GM19193 (cell line): Measurements from ENCODE around the gene KRT37.
"Not testable (repeated sequence)": the region's sequence is repeated elsewhere in the genome, so short reads cannot be mapped to it uniquely, and the experiment has no call there.

Experiments used
- POLR2A ChIP-seq: IDR thresholded peaks from 4 replicates; pipeline ENCODE4 v1.6.1; 2011; ENCODE audit not compliant: insufficient read depth, insufficient read length; ENCODE audit errors: extremely low read depth

Gene KRT37

GRCh38 chr17:41393826-41394225 lies 30.6 kb downstream of the KRT37 start:
- no peak for TF ChIP-seq POLR2A

DNA sequence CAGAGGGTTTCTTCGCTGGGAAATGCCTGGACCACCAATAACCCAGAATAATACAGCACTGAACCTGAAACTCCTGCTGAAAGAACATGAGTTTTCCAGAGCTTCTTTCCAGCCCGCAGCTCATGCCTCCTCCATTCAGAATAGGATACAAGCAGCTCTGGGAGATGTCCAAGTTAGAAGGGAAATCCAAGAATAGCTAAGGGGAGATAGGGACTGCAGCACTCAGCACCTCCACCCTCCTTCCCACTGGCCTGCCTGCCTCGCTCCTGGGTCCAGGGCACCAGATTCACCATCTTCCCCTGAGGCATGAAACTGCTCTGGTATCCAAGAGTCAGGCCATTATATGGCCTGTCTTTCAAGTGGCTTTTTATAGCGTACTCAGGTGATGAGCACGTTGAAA lies 31.1 kb downstream of the KRT37 start:
- no peak for TF ChIP-seq POLR2A

DNA sequence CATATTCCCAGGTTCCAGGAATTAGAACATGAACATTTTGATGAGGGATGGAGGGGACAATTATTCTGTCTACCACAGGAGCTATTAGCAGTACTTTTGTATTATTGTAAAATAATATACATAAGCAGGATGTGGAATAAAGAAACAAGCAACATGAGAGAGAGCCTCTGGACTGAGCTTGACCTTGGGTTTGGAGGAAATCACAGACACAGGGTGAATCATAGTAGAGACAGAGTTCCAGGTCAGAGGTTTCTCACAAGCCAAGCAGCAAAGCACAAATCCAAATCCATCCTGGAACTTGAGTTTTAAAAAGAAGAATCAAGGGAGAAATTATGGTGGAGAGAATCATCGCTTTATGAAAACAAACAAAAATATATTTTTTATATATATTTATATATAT lies 32.1 kb downstream of the KRT37 start:
- TF ChIP-seq POLR2A = no peak

DNA sequence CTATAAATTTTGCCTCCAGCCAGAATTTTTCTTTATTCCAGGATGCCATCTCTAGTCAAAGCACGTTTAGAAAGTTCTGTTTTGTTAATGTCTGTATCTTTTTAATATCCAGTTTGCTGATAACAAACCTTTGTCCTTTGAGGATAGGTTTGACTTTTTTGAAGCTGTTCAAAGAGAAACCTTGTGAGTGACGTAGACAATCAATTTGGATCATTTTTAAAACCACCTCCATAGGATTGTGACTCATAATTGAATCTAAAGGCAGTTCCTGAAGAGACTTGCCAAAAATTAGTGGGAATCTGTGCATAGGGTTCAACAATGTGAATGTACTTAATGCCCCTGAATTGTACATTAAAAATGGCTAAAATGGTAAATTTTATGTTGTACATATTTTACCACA lies 32.9 kb downstream of the KRT37 start:
- TF ChIP-seq POLR2A = no peak

DNA sequence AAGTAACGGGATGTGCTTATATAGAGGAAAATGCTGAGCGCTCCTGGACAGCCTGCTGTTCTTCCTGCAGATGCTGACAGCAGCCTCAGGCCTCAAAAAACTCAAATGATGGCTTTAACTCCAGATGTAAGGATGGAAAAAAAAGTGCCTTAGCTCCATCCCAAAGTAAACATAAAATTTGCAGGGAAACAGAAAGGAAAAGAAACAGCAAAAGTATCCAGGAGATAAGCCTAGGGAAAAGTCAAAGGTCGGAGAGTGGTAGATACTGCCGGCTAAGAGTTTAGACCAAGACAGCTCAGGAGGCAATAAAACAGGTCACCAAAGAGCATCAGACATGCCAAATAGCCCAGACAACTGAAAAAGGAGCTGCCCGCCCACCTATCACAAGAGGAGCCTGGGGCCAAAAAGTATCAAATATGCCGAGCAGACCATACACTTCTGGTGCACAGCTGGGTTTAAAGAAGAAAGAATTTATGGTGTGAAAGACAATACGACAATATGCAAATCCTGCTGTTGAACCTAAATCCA lies 33.9 kb downstream of the KRT37 start:
- TF ChIP-seq POLR2A = no peak

GRCh38 chr17:41387670-41388069 lies 36.7 kb downstream of the KRT37 start:
- no peak for TF ChIP-seq POLR2A

DNA sequence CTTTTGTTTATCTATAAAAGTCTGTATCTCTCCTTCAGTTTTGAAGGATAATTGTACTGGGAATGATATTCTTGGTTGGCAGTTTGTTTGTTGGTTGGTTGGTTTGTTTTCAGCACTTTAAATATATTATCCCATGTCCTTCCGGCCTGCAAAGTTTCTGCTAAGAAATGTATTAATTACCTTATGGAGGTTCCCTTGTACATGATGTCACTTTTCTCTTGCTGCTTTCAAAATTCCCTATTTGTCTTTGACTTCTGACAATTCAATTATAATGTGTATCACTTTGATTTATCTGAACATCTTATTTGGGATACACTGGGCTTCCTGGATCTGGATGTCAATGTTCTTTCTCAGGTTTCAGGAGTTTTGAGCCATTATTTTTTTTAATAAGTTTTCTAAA lies 38.2 kb downstream of the KRT37 start:
- TF ChIP-seq POLR2A = no peak

DNA sequence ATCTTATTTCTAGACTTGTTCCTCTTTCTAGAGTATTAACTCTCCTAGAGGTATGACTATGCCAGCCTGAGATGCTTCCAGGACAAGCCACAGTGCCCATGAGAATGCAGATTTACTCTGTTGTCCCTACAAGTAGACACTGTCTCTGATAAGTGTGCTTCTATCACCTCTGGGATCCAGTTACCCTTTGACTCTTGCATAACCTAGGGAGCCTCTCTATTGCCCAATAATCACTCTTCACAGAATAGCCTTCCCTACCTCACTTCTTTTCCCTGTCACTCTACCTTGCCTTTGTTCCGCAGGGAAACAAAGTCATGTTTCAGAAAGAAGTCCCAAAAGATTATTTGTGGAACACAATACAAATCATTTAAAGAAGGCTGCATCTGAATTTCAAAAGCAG lies 40.7 kb downstream of the KRT37 start:
- TF ChIP-seq POLR2A = no peak

GRCh38 chr17:41382394-41382793 lies 42.0 kb downstream of the KRT37 start:
- TF ChIP-seq POLR2A = no peak

DNA sequence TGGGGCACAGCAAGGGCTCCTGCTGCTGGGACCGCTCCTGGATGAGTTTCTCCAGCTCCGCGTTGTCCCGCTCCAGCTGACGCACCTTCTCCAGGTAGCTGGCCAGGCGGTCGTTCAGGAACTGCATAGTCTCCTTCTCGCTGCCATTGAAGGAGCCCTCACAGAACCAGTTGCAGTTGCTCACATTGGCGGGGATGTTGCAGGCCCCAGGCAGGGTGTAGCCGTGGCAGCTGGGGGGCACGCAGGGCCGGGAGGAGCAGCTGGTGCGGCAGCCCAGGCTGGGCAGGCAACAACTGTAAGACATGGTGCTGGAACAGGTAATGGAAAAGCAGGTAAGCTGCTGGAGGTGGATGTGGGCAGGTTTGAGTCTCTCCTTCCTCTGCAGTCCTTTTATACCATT lies 42.4 kb downstream of the KRT37 start, which contains the start of gene KRT34:
TSS of gene KRT34 (minus strand) at position 364 of the 400 bp plus-strand sequence. CDS start at position 304, 60 bp downstream.
- not testable (repeated sequence) for TF ChIP-seq POLR2A

GRCh38 chr17:41377546-41377945 lies 46.8 kb downstream of the KRT37 start:
- no peak for TF ChIP-seq POLR2A
